SKM-1 (cell line): ENCODE measurements around the gene MALT1.
A peak's percentile ranks its signal among the peaks of the same experiment; 100 is the strongest.
"Not testable (repeated sequence)": the region's sequence is repeated elsewhere in the genome, so short reads cannot be mapped to it uniquely, and the experiment has no call there.

Experiments
- DNase-seq: peaks from one replicate; lab custom pipeline; 2025; ENCODE audit not compliant: unreplicated experiment; lab: John Stamatoyannopoulos, UW

The MALT1 gene

GRCh38 chr18:58768293-58768974 is 97.2 kb downstream of the MALT1 start:
- peak; percentile 35 for DNase-seq

DNA sequence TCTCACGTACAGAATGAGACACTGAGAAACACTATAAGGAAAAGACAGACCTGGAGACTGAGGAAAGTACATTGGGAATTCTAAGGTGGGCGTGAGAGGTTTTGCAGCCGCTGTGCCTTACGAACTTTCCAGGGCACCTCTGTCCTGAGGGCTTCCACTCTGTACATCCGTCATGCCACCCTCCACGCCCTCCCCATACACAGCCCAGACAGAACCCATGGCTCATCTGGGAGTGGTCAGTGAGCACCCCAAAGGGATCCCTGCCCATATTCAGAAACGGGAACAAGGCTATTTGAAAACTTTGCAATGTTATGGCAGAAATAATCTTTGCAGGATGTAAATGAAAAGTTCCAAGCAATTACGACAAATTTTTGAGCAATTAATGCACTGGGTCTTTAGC is 98.1 kb downstream of the MALT1 start:
- DNase-seq = no peak

- no peak for DNase-seq
These were observed 99.3 kb downstream of the MALT1 start for GRCh38 chr18:58770601-58771000.

DNA sequence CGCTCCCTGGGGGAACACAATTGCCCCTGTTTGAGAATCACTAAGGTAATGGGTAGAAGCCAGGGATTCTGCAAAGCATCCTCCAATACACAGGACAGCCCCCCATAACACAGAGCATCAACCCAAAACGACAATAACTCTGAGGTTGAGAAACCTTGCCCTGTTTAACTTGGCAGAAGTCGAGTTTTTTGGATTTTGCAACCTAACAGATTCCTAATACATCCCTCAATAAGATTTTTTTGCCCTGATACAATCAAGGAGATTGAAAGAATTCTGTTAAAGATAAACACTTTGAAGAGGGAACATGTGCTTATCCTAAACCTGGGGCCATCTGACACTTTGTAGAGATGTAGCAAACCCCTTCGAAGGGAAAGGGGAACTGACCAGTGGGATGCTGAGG is 100.9 kb downstream of the MALT1 start:
- DNase-seq = no peak

DNA sequence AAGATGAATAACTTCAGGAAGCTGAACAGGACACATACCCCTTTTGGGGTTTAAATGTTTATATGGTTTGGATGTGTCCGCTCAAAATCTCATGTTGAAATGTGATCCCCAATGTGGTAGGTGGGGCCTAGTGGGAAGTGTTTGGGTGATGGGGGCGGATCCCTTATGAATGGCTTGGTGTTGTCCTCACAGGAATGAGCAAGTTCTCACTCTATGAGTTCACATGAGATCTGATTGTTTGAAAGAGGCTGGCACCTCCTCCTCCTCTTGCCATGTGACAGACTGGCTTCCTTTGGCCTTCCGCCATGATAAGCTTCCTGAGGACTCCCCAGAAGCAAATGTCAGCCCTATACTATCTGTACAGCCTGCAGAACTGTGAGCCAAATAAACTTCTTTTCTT is 104.8 kb downstream of the MALT1 start:
- no peak for DNase-seq

DNA sequence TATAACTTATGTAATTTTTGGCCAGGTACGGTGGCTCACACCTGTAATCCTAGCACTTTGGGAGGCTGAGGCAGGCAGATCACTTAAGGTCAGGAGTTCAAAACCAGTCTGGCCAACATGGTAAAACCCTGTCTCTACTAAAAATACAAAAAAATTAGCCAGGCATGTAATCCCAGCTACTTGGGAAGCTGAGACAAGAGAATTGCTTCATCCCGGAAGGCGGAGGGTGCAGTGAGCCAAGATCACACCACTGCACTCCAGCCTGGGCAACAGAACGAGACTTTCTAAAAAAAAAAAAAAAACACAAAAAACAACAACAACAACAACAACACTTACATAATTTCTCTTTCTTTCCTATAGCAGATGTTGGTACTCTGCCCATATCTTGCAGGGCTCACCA is 105.3 kb downstream of the MALT1 start:
- DNase-seq = not testable (repeated sequence)

GRCh38 chr18:58777471-58777870 is 106.2 kb downstream of the MALT1 start:
- no peak for DNase-seq

- no peak for DNase-seq
These were observed 108.3 kb downstream of the MALT1 start for GRCh38 chr18:58779529-58779928.

DNA sequence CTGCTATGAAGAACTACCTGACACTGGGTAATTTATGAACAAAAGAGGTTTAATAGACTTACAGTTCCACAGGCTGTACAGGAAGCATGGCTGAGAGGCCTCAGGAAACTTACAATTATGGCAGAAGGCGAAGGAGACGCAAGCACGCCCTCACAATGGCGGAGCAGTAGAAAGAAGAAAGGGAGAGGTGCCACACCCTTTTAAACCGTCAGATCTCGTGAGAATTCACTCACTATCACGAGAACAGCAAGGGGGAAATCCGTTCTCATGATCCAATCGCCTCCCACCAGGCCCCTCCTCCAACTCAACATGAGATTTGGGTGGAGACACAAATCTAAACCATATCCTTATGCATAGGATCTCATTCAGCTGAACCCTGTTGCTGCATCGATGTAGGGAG is 108.8 kb downstream of the MALT1 start:
- no peak for DNase-seq

DNA sequence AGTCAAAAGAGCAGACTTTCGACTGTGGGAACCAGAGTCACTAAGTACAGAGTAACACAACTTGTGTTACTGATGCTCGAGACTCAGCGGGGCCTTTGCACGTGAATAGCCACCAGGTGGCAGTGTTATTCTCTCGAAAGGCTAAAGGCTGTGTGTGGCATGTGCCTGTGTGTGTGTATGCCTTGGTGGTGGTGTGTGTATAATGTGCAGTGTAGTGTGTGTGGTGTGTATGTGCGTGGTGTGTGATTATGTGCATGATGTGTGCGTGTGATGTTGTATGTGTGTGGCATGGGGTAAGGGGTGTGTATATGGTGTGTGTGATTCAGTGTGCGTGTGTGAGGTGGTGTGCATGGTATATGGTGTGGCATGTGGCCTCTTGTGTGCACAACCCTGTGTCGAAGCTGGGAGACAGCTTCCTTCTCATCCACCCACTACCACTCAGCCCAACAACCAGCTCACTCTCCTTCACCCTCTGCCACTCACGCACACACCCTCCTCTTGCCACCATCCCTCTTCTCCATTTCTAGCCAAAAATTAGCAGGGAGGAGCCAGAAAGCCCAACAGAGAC is 110.4 kb downstream of the MALT1 start:
- DNase-seq = peak; percentile 58

- no peak for DNase-seq
These were observed 113.4 kb downstream of the MALT1 start for GRCh38 chr18:58784601-58785137.

DNA sequence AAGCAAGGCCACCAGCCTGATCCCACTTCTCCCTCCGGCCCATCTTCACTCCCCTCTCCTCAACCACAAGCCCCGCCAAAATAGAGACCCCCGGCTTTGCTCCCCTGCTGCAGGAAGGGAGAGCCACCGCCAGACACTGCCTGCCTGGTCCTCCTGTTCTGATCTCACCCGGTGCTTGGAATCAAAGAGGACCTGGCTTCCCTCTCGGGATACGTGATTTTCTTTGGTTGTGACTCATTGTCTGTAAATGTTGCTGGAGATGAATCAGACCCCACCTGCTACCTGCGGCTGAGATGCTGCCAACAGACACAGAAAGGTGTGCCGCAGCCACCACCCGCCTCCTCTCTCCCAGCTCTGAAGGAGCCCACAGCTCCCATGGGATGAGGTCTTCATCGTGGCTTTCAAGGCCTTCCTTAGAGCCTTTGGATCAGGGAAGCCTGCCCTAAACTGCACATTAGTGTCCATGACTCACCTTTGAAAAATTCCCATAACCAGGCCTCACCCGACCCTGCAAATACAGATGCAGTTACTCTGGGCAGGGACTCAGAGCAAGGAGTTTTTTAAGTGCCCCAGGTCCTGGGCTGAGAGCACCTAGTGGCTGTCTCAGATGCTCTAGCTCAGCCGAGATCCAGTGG is 114.0 kb downstream of the MALT1 start:
- DNase-seq = no peak

GRCh38 chr18:58785870-58786269 is 114.6 kb downstream of the MALT1 start:
- no peak for DNase-seq

- no peak for DNase-seq
These were observed 116.4 kb downstream of the MALT1 start for GRCh38 chr18:58787536-58788149.

DNA sequence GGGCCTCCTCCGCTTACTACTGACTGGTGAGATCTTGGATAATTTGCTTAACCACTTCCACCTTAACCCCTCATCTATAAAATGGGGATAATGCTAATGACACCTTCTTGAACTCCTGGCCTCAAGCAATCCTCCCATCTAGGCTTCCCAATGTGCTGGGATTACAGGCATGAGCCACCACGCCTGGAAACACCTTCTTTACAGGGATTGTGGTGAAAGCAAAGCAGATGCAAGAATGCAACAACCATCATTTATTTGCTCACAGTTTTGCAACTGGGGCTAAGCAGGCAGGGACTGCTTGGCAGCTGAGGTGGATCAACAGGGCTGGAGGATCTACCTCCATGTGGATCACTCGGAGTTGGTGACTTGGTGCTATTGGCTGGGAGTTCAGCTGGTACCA is 117.2 kb downstream of the MALT1 start:
- no peak for DNase-seq

- no peak for DNase-seq
These were observed 118.0 kb downstream of the MALT1 start for GRCh38 chr18:58788971-58789875.

- no peak for DNase-seq
These were observed 118.6 kb downstream of the MALT1 start for GRCh38 chr18:58789876-58790240.

- DNase-seq = no peak
These were observed 120.8 kb downstream of the MALT1 start for GRCh38 chr18:58792086-58792485.

DNA sequence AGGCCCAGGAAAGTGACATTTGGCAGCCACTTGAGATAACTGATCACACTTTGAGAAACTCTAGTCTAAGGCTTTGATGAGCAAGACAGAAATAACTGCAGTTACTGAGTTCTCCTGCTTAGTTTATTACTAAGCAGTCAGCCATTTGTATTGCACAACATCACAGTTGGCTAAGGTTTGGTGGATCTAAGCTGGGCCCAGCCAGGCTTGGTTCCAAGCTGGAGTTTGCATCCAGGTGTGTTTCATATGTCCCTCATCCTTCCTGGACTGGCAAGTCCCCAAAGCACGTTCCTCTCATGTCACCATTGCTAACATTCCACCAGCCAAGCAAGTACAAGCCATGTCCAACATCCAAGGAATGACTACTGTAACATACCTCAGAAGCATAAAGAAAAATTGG is 122.1 kb downstream of the MALT1 start:
- no peak for DNase-seq

DNA sequence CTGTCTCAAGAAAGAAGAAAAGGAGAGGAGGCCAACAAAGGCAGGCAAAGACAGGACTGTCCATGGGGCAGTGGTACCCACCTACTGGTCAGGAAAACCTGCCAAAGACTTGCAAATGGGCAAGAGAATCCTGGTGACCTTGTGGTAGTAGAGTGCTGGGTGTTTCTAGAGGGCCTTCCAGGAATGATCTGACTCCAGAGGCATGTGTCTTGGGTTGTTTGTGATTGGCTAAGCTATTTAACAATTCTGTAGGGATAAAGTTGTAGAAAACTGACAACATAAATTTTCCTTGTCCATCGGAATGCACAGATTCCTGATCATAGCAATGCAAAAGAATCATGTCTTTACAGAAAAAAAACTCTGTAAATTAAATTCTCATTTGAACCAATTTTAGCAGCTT is 125.0 kb downstream of the MALT1 start:
- DNase-seq = no peak

DNA sequence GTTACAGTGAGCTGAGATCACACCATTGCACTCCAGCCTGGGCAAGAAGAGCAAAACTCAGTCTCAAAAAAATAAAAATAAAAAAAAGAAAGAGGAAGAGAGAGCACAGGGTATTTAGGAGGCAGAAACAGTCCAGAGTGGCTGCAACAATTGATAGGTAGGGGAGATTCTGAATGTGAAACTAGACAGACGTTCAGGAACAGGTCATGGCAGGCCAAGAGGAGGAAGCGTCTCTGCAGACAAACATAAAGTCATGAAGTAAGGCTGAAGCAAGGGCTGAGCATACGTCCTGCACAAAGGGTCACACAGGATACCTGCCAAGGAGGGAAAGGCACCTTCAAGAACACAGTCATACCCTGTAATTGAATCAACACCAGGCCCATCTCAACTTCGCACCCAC is 129.3 kb downstream of the MALT1 start:
- no peak for DNase-seq
